Heart right ventricle (tissue), 16 donors: Measurements from ENCODE around the gene SNRPD3. TPM values are rescaled to one million over a fixed set of nuclear protein-coding genes. Genes with fewer than 3 reads are reported as not detected.
"Not testable (repeated sequence)": the region's sequence is repeated elsewhere in the genome, so short reads cannot be mapped to it uniquely, and the experiment has no call there.

Experiments
- ATAC-seq, 8 donors: fragments of 200-7000 bp; cut with Tn5 transposase; one replicate each; pipeline ENCODE4 v1.9.1; 2020; ENCODE audit warnings: mild to moderate bottlenecking in 8 of 8, moderate library complexity in 8 of 8, moderate number of reproducible peaks in 1 of 8
- DNase-seq, 2 donors: peaks; one replicate each; pipeline ENCODE4 v3.0.0-alpha.2; 2020
- H3K27ac ChIP-seq, 10 donors: fragments of 200-600 bp; sonication (generic) in 2 of 10; one replicate each; pipeline versions ENCODE4 v1.5.0 to v1.8.0; 2020 to 2022; ENCODE audit warnings: mild to moderate bottlenecking in 3 of 10
- H3K27me3 ChIP-seq, 7 donors: fragments of 200-600 bp; one replicate each; pipeline ENCODE4 v1.8.0; 2021 to 2022; ENCODE audit warnings: mild to moderate bottlenecking in 2 of 7
- H3K36me3 ChIP-seq, 9 donors: fragments of 200-600 bp; sonication (generic) in 1 of 9; one replicate each; pipeline versions ENCODE4 v1.5.0 to v1.8.0; 2020 to 2022; ENCODE audit warnings: mild to moderate bottlenecking in 2 of 9
- H3K4me1 ChIP-seq, 9 donors: fragments of 200-600 bp; sonication (generic) in 1 of 9; one replicate each; pipeline versions ENCODE4 v1.5.0 to v1.8.0; 2020 to 2022; ENCODE audit warnings: mild to moderate bottlenecking in 4 of 9
- H3K4me3 ChIP-seq, 10 donors: fragments of 200-600 bp; sonication (generic) in 2 of 10; one replicate each; pipeline versions ENCODE4 v1.5.0 to v1.8.0; 2020 to 2022; ENCODE audit warnings: mild to moderate bottlenecking in 7 of 10, moderate library complexity in 2 of 10
- H3K9me3 ChIP-seq, 11 donors: fragments of 200-600 bp in 10 of 11; sonication (generic) in 2 of 11; one replicate each; pipeline versions ENCODE4 v1.5.0 to v1.8.0; 2013 to 2022; ENCODE audit warnings: mild to moderate bottlenecking in 2 of 11, control low read depth in 1 of 11, moderate library complexity in 1 of 11
- CTCF ChIP-seq, 9 donors: fragments of 200-600 bp; sonication (generic) in 2 of 9; IDR thresholded peaks; one replicate each; pipeline versions ENCODE4 v1.5.0 to v1.8.0; 2021 to 2022; ENCODE audit warnings: antibody characterized with exemption in 9 of 9, mild to moderate bottlenecking in 5 of 9, moderate library complexity in 1 of 9
- WGBS, 2 donors: extraction: QIAGEN DNeasy Blood & Tissue Kit; methylation state at CpG; one replicate each; pipeline ENCODE4 v1.1.7; 2013; ENCODE audit warnings: inconsistent platforms in 1 of 2; 5-methylcytosine and 5-hydroxymethylcytosine counted together
- intact Hi-C, 10 donors: fragments of 100-400 bp; cut with DNase I; formaldehyde crosslinking; loops; one replicate each; pipeline versions ENCODE4 v1.11.1 to v1.14.2; 2022
- polyA plus RNA-seq, 2 donors: library from polyadenylated mRNA; stranded (reverse); fragments of 200-250 nt; gene quantifications; one replicate each; pipeline ENCODE4 v1.2.3, GENCODE V29; 2013
- total RNA-seq, 10 donors: library from RNA; stranded (reverse); fragmentation: NEBNext Ultra II Directional in 3 of 10; extraction: Animal tissue kit (Norgen Biotek cat#: 25700) in 3 of 10; gene quantifications; one replicate each; pipeline versions ENCODE4 v1.2.1 to v1.2.4, GENCODE V29; 2021 to 2023
- donor health status: Arrhythmogenic right ventricular cardiomyopathy.
- donor health status: ischemic (EF 13 %, LVEDD 7.1; RV severe dilation, severe dysfunction).
- donor health status: healthy with polysubstance abuse.
- donor health status: DM: no; HTN: yes; CAD: no.
- donor health status: DM: no; HTN: no; CAD: no.
- donor health status: ischemic (EF 25% LVEDD 6.9; RV normal size, moderate dysfunction).
- donor health status: ischemic (EF 25% LVEDD 5.7; RV mildly dilated, moderate dysfunction).
- donor health status: healthy.
- donor health status: DM: yes; HTN: yes; CAD: no.
- donor health status: Ischemic cardiomyopathy.
- donor health status: ischemic (EF 35%, LVEDD 5.7; RV mildly dilated, moderate dysfunction).
- donor health status: nonischemic (EF 11% LVEDD 7.7; RV severe dilation, severe dysfunction).
- donor health status: DM: yes; HTN: yes; CAD: no.
- donor health status: PGD.
- donor health status: ischemic (EF 29% LVEDD 5.4; RV normal size, mild dysfunction).
- donor health status: nonischemic (EF 23%, LVEDD 6.1; RV moderate dilation, normal function).

The SNRPD3 gene
- total and polyA plus RNA-seq, 12 donors, result 47.3 to 127 (median 74.0) TPM

- DNase-seq (no peak), ATAC-seq (no peak)
- H3K36me3 ChIP-seq, result peaks cover 0 to 40% (median 0%) of the 10 kb centered on the region in 9 donors
- H3K9me3 ChIP-seq, result no peaks in the 10 kb centered on the region
- no peak overlapping the region for H3K27ac ChIP-seq
- H3K4me3 ChIP-seq, result no peak overlapping the region
- H3K27me3 ChIP-seq, result no peaks in the 10 kb centered on the region
- TF ChIP-seq CTCF (IDR thresholded peaks at IDR 0.05), result no peak
- WGBS, 2 donors, result 96 to 99% methylated on average over 12 of the region's 12 CpGs
- peaks cover 0 to 18% (median 9%) of the 10 kb centered on the region in 9 donors for H3K4me1 ChIP-seq
- intact Hi-C loops, result no loop called here
Observed at GRCh38 chr22:24590596-24591173, 34.9 kb downstream of the SNRPD3 start.

GRCh38 chr22:24591286-24591830, 35.6 kb downstream of the SNRPD3 start:
- Histone ChIP-seq H3K27me3 (no peaks in the 10 kb centered on the region), H3K36me3 (peaks cover 0 to 33% (median 0%) of the 10 kb centered on the region in 9 donors), H3K4me1 (peaks cover 0 to 18% (median 9%) of the 10 kb centered on the region in 9 donors), H3K27ac (no peak overlapping the region), H3K4me3 (no peak overlapping the region), H3K9me3 (no peaks in the 10 kb centered on the region)
- DNase-seq (no peak), ATAC-seq (no peak)
- intact Hi-C loops, result no loop called here
- no peak for TF ChIP-seq CTCF (IDR thresholded peaks at IDR 0.05)
- 95 to 96% methylated on average over 6 of the region's 6 CpGs for WGBS, 2 donors

GRCh38 chr22:24592058-24592850, 36.5 kb downstream of the SNRPD3 start:
- Histone ChIP-seq H3K4me1 (peaks cover 0 to 18% (median 9%) of the 10 kb centered on the region in 9 donors), H3K36me3 (peaks cover 0 to 24% (median 0%) of the 10 kb centered on the region in 9 donors), H3K9me3 (no peaks in the 10 kb centered on the region), H3K4me3 (peak overlapping the region; percentile 21 to 80 (median 65)), H3K27me3 (no peaks in the 10 kb centered on the region), H3K27ac (peak overlapping the region; percentile 10 to 77 (median 70))
- ATAC-seq, result peak in 1 of 8 donors; percentile 1
- peak in 1 of 2 donors; percentile 43 for DNase-seq
- intact Hi-C loops, result no loop called here
- WGBS, 2 donors, result 10 to 12% methylated on average over 33 of the region's 33 CpGs
- TF ChIP-seq CTCF (IDR thresholded peaks at IDR 0.05), result no peak

GRCh38 chr22:24592851-24593558, 37.2 kb downstream of the SNRPD3 start, which contains the start of gene LRRC75B:
TSS of gene LRRC75B (minus strand) at chr22:24593073. CDS start at chr22:24593039, 34 bp downstream.
- peak within 1 kb of the TSS; percentile 52 to 77 (median 70) for H3K27ac ChIP-seq
- H3K9me3 ChIP-seq, result no peaks in the 10 kb centered on the region
- intact Hi-C loops, result no loop called here
- ATAC-seq (peak; percentile 87 to 96 (median 93)), DNase-seq (peak; percentile 86 to 92)
- no peak for TF ChIP-seq CTCF (IDR thresholded peaks at IDR 0.05)
- H3K27me3 ChIP-seq, result no peaks in the 10 kb centered on the region
- H3K4me3 ChIP-seq, result peak within 1 kb of the TSS; percentile 21 to 80 (median 65)
- 4 to 5% methylated on average over 68 to 72 of the region's 72 CpGs for WGBS, 2 donors
- H3K4me1 ChIP-seq, result peaks cover 0 to 18% (median 9%) of the 10 kb centered on the region in 9 donors
- peaks cover 0 to 17% (median 0%) of the 10 kb centered on the region in 9 donors for H3K36me3 ChIP-seq

GRCh38 chr22:24593559-24593835, 37.7 kb downstream of the SNRPD3 start:
- Histone ChIP-seq H3K27ac (peak overlapping the region in 9 of 10 donors; percentile 52 to 77 (median 71)), H3K36me3 (peaks cover 0 to 12% (median 0%) of the 10 kb centered on the region in 9 donors), H3K4me1 (peaks cover 0 to 18% (median 9%) of the 10 kb centered on the region in 9 donors), H3K4me3 (peak overlapping the region in 9 of 10 donors; percentile 60 to 80 (median 65))
- H3K27me3 ChIP-seq, intact Hi-C loops, DNase-seq, H3K9me3 ChIP-seq, ATAC-seq: not testable (repeated sequence)
- WGBS, 2 donors, result 95% methylated on average over 10 of the region's 10 CpGs
